Left cardiac atrium (tissue), 4 donors: ENCODE data around the gene SLC23A1. TPM values are rescaled to one million over a fixed set of nuclear protein-coding genes. Genes with fewer than 3 reads are reported as not detected.

Source experiments
- ATAC-seq, 2 donors: fragments of 200-7000 bp; cut with Tn5 transposase; one replicate each; pipeline ENCODE4 v1.9.1; 2020; ENCODE audit warnings: mild to moderate bottlenecking in 2 of 2, moderate library complexity in 2 of 2
- DNase-seq: peaks from one replicate; pipeline ENCODE4 v3.0.0-alpha.2; 2020
- intact Hi-C, 2 donors: fragments of 100-400 bp; cut with DNase I; formaldehyde crosslinking; loops; one replicate each; pipeline versions ENCODE4 v1.14.1 to v1.15.1; 2022 to 2023
- total RNA-seq, 2 donors: library from RNA; stranded (reverse); fragmentation: NEBNext Ultra II Directional; extraction: Animal tissue kit (Norgen Biotek cat#: 25700); gene quantifications; one replicate each; pipeline ENCODE4 v1.2.1, GENCODE V29; 2021
- donor health status: DM: no; HTN: yes; CAD: no.
- donor health status: DM: no; HTN: yes; CAD: no; lungs with severe emphysema.
- donor health status: DM: yes; HTN: yes; CAD: no.
- donor health status: Dilated cardiomyopathy.

The SLC23A1 gene
- total RNA-seq, 2 donors from 2014 or later = not detected

- intact Hi-C loops = no loop called here
- ATAC-seq (no peak), DNase-seq (no peak)
Observed at GRCh38 chr5:139343476-139343875, 39.6 kb downstream of the SLC23A1 start.

GRCh38 chr5:139342423-139342723, 40.7 kb downstream of the SLC23A1 start:
- no peak for ATAC-seq
- intact Hi-C loops = no loop called here
- no peak for DNase-seq

GRCh38 chr5:139341689-139342422, 41.2 kb downstream of the SLC23A1 start, which contains the start of gene PAIP2:
Gene PAIP2, plus strand, starts transcription at chr5:139341854. Its CDS starts 21,931 bp downstream, at chr5:139363785.
- DNase-seq (peak; percentile 98), ATAC-seq (peak; percentile 97 to 98)
- intact Hi-C loops = no loop called here

GRCh38 chr5:139341187-139341688, 41.9 kb downstream of the SLC23A1 start:
- ATAC-seq = no peak
- no peak for DNase-seq
- intact Hi-C loops = no loop called here

- no peak for DNase-seq
- intact Hi-C loops = no loop called here
- ATAC-seq = no peak
Observed at GRCh38 chr5:139340051-139340450, 43.0 kb downstream of the SLC23A1 start.

GRCh38 chr5:139335811-139336210, 47.3 kb downstream of the SLC23A1 start:
- DNase-seq = no peak
- intact Hi-C loops = no loop called here
- peak in 1 of 2 donors; percentile 25 for ATAC-seq

Other genes starting within 250 kb of the SLC23A1 start
- gene SIL1, start 184.9 kb downstream of the SLC23A1 start, total RNA-seq = 10 to 100 TPM; 41.4 to 42.5 TPM
- 100 to 1,000 TPM; 104 to 162 TPM for gene MATR3, start 89.6 kb downstream of the SLC23A1 start, total RNA-seq
- 100 to 1,000 TPM; 108 to 123 TPM for gene PAIP2, start 41.4 kb downstream of the SLC23A1 start, total RNA-seq
- 1 to 10 TPM in 1 of 2 donors, under 1 TPM in 1; 0.55 to 1.2 TPM for gene MZB1, start 6.6 kb upstream of the SLC23A1 start, total RNA-seq
- gene PROB1, start 11.8 kb upstream of the SLC23A1 start, total RNA-seq = 10 to 100 TPM; 21.7 to 27.9 TPM
- gene SPATA24, start 20.8 kb upstream of the SLC23A1 start, total RNA-seq = 1 to 10 TPM; 8.8 to 9.0 TPM
- 10 to 100 TPM; 14.8 to 15.2 TPM for gene DNAJC18, start 56.2 kb upstream of the SLC23A1 start, total RNA-seq
- gene ECSCR, start 79.4 kb upstream of the SLC23A1 start, total RNA-seq = 10 to 100 TPM; 21.6 to 49.8 TPM
- not detected for gene SMIM33, start 87.7 kb upstream of the SLC23A1 start, total RNA-seq
- gene STING1, start 99.5 kb upstream of the SLC23A1 start, total RNA-seq = 10 to 100 TPM; 84.4 to 92.0 TPM
- 100 to 1,000 TPM in 1 of 2 donors, 10 to 100 TPM in 1; 91.3 to 133 TPM for gene UBE2D2, start 178.0 kb upstream of the SLC23A1 start, total RNA-seq